ENCODE measurements around the gene CHAT.

The CHAT gene

GRCh38 chr10:49568235-49568634, 45.6 kb upstream of the CHAT start:
- Histone ChIP-seq H3K4me2 (ENCODE audit: low read depth, low read length) (no peak overlapping the region), H4K20me1 (ENCODE audit: insufficient read depth, low read length) (no peaks in the 10 kb centered on the region), H3K9me2 (replicated peaks; ENCODE audit: insufficient read depth, low read length) (no peaks in the 10 kb centered on the region), H3K4me1 (ENCODE audit: low read length) (no peaks in the 10 kb centered on the region), H3K9me3 (replicated peaks; ENCODE audit: insufficient read depth, low read length) (no peaks in the 10 kb centered on the region), H3K79me2 (ENCODE audit: low read length) (no peaks in the 10 kb centered on the region), H3K27me3 (replicated peaks; ENCODE audit: insufficient read depth, low read length) (no peaks in the 10 kb centered on the region), H2AFZ (ENCODE audit: low read length) (no peak overlapping the region), H3K4me3 (ENCODE audit: low read length) (no peak overlapping the region), H3K36me3 (replicated peaks; ENCODE audit: insufficient read depth, low read length) (no peaks in the 10 kb centered on the region), H3K27ac (ENCODE audit: low read length) (no peak overlapping the region), H3F3A (ENCODE audit: insufficient read depth, low read length) (no peaks in the 10 kb centered on the region), H3K9ac (ENCODE audit: low read length) (no peak overlapping the region)
- DNase-seq = no peak
- TF ChIP-seq EZH2 (optimal IDR thresholded peaks at IDR 0.05; ENCODE audit: low read depth, low read length) = no peak
- TF ChIP-seq CTCF (IDR thresholded peaks at IDR 0.05; ENCODE audit: low read length) = no peak
- TF ChIP-seq EZH2phosphoT487 (IDR thresholded peaks at IDR 0.05; ENCODE audit: low read length) = no peak

DNA sequence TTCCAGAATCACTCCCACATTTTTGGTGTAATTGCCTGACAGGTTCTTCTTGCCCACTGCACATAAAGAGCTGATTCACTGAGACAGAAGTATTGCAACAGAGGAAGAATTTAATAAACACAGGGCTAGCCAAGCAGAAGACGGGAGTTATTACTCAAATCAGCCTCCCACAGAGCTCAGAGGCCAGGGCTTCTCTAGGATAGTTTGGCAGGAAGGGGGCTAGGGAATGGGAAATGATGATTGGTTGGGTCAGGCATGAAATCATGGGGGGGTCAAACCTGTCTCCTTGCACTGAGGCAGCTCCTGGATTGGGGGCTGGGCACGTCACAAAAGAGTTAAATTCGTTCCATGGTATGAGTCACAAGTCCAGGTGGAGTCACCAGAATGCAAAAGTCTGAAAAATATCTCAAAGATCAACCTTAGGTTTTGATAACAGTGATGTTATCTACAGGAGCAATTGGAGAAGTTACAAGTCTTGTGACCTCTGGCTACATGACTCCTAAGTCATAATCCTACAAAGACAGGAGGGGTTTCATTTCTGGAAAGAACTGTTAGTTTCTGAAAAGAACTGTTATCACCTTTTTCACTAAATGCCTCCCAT, 44.7 kb upstream of the CHAT start:
- Histone ChIP-seq H3K4me2 (ENCODE audit: low read depth, low read length) (no peak overlapping the region), H3K27me3 (replicated peaks; ENCODE audit: insufficient read depth, low read length) (no peaks in the 10 kb centered on the region), H3K4me3 (ENCODE audit: low read length) (no peak overlapping the region), H3K36me3 (replicated peaks; ENCODE audit: insufficient read depth, low read length) (no peaks in the 10 kb centered on the region), H3K4me1 (ENCODE audit: low read length) (no peaks in the 10 kb centered on the region), H3K9me3 (replicated peaks; ENCODE audit: insufficient read depth, low read length) (no peaks in the 10 kb centered on the region), H3F3A (ENCODE audit: insufficient read depth, low read length) (no peaks in the 10 kb centered on the region), H3K27ac (ENCODE audit: low read length) (no peak overlapping the region), H4K20me1 (ENCODE audit: insufficient read depth, low read length) (no peaks in the 10 kb centered on the region), H3K79me2 (ENCODE audit: low read length) (no peaks in the 10 kb centered on the region), H3K9ac (ENCODE audit: low read length) (no peak overlapping the region), H3K9me2 (replicated peaks; ENCODE audit: insufficient read depth, low read length) (no peaks in the 10 kb centered on the region), H2AFZ (ENCODE audit: low read length) (no peak overlapping the region)
- TF ChIP-seq CTCF (IDR thresholded peaks at IDR 0.05; ENCODE audit: low read length) (no peak), EZH2 (optimal IDR thresholded peaks at IDR 0.05; ENCODE audit: low read depth, low read length) (no peak), EZH2phosphoT487 (IDR thresholded peaks at IDR 0.05; ENCODE audit: low read length) (no peak)
- DNase-seq = no peak

GRCh38 chr10:49571388-49571787, 42.4 kb upstream of the CHAT start:
- Histone ChIP-seq H3K9ac (ENCODE audit: low read length) (no peak overlapping the region), H3K4me1 (ENCODE audit: low read length) (no peaks in the 10 kb centered on the region), H3K9me2 (replicated peaks; ENCODE audit: insufficient read depth, low read length) (no peaks in the 10 kb centered on the region), H4K20me1 (ENCODE audit: insufficient read depth, low read length) (no peaks in the 10 kb centered on the region), H3F3A (ENCODE audit: insufficient read depth, low read length) (no peaks in the 10 kb centered on the region), H3K4me2 (ENCODE audit: low read depth, low read length) (no peak overlapping the region), H3K27ac (ENCODE audit: low read length) (no peak overlapping the region), H3K9me3 (replicated peaks; ENCODE audit: insufficient read depth, low read length) (no peaks in the 10 kb centered on the region), H3K36me3 (replicated peaks; ENCODE audit: insufficient read depth, low read length) (no peaks in the 10 kb centered on the region), H2AFZ (ENCODE audit: low read length) (no peak overlapping the region), H3K79me2 (ENCODE audit: low read length) (no peaks in the 10 kb centered on the region), H3K4me3 (ENCODE audit: low read length) (no peak overlapping the region), H3K27me3 (replicated peaks; ENCODE audit: insufficient read depth, low read length) (no peaks in the 10 kb centered on the region)
- TF ChIP-seq EZH2 (optimal IDR thresholded peaks at IDR 0.05; ENCODE audit: low read depth, low read length) (no peak), EZH2phosphoT487 (IDR thresholded peaks at IDR 0.05; ENCODE audit: low read length) (no peak), CTCF (IDR thresholded peaks at IDR 0.05; ENCODE audit: low read length) (no peak)
- no peak for DNase-seq
